SU-DHL-6 (cell line): ENCODE data around the gene DGCR6.
"Not testable (repeated sequence)": the region's sequence is repeated elsewhere in the genome, so short reads cannot be mapped to it uniquely, and the experiment has no call there.

ENCODE experiments used
- EZH2phosphoT487 ChIP-seq: fragments of 200-600 bp; sonication (generic), shearing (Covaris generic); conservative IDR thresholded peaks from 2 replicates; pipeline ENCODE4 v1.6.1; 2018; ENCODE audit warnings: mild to moderate bottlenecking, antibody characterized with exemption, low read length, moderate library complexity, mixed read lengths
- TF ChIP-seq, protein P1 (sequence below): fragments of 200-600 bp; sonication (generic); IDR thresholded peaks from one replicate; pipeline ENCODE4 v1.5.1; 2017; ENCODE audit warnings: antibody characterized with exemption, mild to moderate bottlenecking, low read length, moderate library complexity; ENCODE audit not compliant: insufficient read depth, poor library complexity, severe bottlenecking

DNA sequence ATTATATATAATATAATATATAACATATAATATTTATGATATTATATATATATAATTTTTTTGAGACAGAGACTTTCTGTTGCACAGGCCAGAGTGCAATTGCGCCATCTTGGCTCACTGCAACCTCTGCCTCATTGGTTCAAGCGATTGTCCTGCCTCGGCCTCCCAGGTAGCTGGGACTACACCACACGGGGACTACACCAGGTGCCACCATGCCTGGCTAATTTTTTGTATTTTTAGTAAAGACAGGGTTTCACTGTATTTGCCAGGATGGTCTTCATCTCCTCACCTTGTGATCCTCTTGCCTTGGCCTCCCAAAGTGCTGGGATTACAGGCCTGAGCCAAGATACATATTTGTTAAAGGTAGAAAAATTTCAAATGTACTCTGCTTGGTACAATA lies 12.3 kb upstream of the DGCR6 start:
- TF ChIP-seq, protein P1, sequence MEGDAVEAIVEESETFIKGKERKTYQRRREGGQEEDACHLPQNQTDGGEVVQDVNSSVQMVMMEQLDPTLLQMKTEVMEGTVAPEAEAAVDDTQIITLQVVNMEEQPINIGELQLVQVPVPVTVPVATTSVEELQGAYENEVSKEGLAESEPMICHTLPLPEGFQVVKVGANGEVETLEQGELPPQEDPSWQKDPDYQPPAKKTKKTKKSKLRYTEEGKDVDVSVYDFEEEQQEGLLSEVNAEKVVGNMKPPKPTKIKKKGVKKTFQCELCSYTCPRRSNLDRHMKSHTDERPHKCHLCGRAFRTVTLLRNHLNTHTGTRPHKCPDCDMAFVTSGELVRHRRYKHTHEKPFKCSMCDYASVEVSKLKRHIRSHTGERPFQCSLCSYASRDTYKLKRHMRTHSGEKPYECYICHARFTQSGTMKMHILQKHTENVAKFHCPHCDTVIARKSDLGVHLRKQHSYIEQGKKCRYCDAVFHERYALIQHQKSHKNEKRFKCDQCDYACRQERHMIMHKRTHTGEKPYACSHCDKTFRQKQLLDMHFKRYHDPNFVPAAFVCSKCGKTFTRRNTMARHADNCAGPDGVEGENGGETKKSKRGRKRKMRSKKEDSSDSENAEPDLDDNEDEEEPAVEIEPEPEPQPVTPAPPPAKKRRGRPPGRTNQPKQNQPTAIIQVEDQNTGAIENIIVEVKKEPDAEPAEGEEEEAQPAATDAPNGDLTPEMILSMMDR: not testable (repeated sequence)
- TF ChIP-seq EZH2phosphoT487: not testable (repeated sequence)
